Stomach (tissue), 4 donors: ENCODE measurements around the gene CALM3.

Experiments
- POLR2A ChIP-seq, 4 donors: fragments of 450-650 bp; IDR thresholded peaks; one replicate each; pipeline ENCODE4 v1.6.1; 2016; ENCODE audit warnings: antibody characterized with exemption in 4 of 4, control low read depth in 2 of 4, mild to moderate bottlenecking in 1 of 4, moderate library complexity in 1 of 4
- POLR2AphosphoS5 ChIP-seq, 3 donors: sonication (generic); formaldehyde crosslinking; IDR thresholded peaks; one replicate each; pipeline ENCODE4 v1.6.1; 2016; ENCODE audit warnings: antibody characterized with exemption in 3 of 3

DNA sequence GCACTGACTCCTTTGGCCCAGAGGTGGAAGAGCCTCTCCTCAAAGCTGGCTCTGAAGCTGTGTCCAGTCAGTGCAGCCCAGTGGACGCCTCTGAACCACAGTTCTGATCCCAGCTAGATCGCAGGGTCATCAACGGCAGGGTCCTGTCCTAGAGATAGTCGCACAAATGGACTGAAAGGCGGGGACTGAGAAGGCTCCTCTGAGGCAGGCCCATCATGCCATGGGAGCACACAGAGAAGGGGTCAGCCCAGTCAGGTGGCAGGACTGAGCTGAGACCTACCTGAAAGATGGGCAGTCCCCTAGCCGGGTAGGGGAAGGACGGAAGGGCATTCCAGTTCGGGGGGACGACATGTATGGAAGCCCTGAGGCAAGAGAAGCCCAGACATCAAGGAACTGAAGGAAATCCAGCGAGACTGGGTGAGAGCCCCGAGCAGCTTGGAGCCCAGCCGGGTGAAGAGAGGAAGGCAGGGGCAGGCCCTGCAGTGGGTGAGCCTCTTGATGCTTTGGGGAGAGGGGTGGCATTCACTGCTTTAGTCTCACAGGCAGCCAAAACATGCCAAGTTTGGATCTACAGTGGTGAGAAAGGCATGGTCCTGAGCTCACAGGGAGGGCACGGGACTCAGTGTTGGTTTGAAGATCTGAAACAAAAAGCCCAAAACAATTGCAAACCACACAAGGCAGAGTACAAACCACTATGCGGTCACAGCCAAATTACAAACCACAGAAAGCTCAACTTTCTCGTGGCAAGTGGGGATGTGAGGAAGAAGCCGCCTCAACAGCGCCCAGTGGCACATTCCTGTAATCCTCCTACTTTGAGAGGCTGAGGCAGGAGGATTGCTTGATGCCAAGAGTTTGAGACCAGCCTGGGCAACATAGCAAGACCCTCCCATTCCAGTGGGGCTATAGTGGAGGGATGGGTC, 10.0 kb downstream of the CALM3 start:
- TF ChIP-seq POLR2AphosphoS5 (IDR thresholded peaks at IDR 0.05) = no peak
- no peak for TF ChIP-seq POLR2A (IDR thresholded peaks at IDR 0.05)
